A549 (cell line): ENCODE data around the gene C6. TPM values are rescaled to one million over a fixed set of nuclear protein-coding genes. Genes with fewer than 3 reads are reported as not detected.

Source experiments
- ATAC-seq, 2 experiments: fragments of 200-7000 bp in 1 of 2; fragments of >200 bp in 1 of 2; cut with Nextera tagmentation in 1 of 2; cut with Tn5 transposase in 1 of 2; 3 replicates each; pipeline versions ENCODE4 v1.8.0 to v1.9.1; 2018 to 2020; ENCODE audit warnings: mild to moderate bottlenecking in 1 of 2, moderate library complexity in 1 of 2
- CTCF ChIA-PET: fragments of 300-600 bp; sonication (Branson Sonifier 250); formaldehyde crosslinking; extraction: SDS; loops from one replicate; lab custom pipeline; 2021; ENCODE audit warnings: antibody characterized with exemption, inconsistent platforms; lab: Yijun Ruan, JAX
- POLR2A ChIA-PET: fragments of 350-600 bp; formaldehyde crosslinking; extraction: SDS; loops from one replicate; lab custom pipeline; 2021; ENCODE audit warnings: antibody characterized with exemption, inconsistent platforms; lab: Yijun Ruan, JAX
- DNase-seq, 2 experiments: peaks; one replicate each; pipeline versions ENCODE4 v3.0.0 to v3.0.0-alpha.2; 2011 to 2016; ENCODE audit warnings: low read depth in 1 of 2, low spot score in 1 of 2
- FAIRE-seq: peaks from 2 replicates; lab custom pipeline; 2011; peaks lifted over from hg19 to GRCh38; lab: Jason Lieb, UNC
- H3K27ac ChIP-seq, 2 experiments: fragments of >200 bp; sonication (Bioruptor Twin); formaldehyde crosslinking; 3 replicates each; pipeline ENCODE4 v1.5.1; 2016 to 2017
- H3K4me1 ChIP-seq: fragments of >200 bp; sonication (Bioruptor Twin); formaldehyde crosslinking; 3 replicates; pipeline ENCODE4 v1.6.1; 2016
- H3K4me2 ChIP-seq: fragments of >200 bp; sonication (Bioruptor Twin); formaldehyde crosslinking; 3 replicates; pipeline ENCODE4 v1.6.1; 2016
- H3K4me3 ChIP-seq: fragments of >200 bp; sonication (Bioruptor Twin); formaldehyde crosslinking; 3 replicates; pipeline ENCODE4 v1.5.1; 2016
- H3K9me3 ChIP-seq: fragments of >200 bp; sonication (Bioruptor Twin); formaldehyde crosslinking; 3 replicates; pipeline ENCODE4 v1.6.1; 2016
- CBX2 ChIP-seq: fragments of 200-600 bp; sonication (generic); IDR thresholded peaks from 2 replicates; pipeline ENCODE4 v1.6.1; 2016; ENCODE audit warnings: low read depth, mild to moderate bottlenecking, borderline replicate concordance
- CBX8 ChIP-seq: fragments of 200-600 bp; sonication (generic); IDR thresholded peaks from 2 replicates; pipeline ENCODE4 v1.6.1; 2016
- CEBPB ChIP-seq, 2 experiments: fragments of >200 bp in 1 of 2; sonication (Bioruptor Twin) in 1 of 2; formaldehyde crosslinking in 1 of 2; IDR thresholded peaks; 2 replicates each; pipeline ENCODE4 v1.6.1; 2012 to 2016
- CHD2 ChIP-seq: fragments of 150-350 bp; IDR thresholded peaks from 2 replicates; pipeline ENCODE4 v1.6.1; 2014; ENCODE audit warnings: low read length; ENCODE audit not compliant: partially characterized antibody
- CHD4 ChIP-seq: fragments of 200-600 bp; sonication (generic); IDR thresholded peaks from 2 replicates; pipeline ENCODE4 v1.6.1; 2016; ENCODE audit warnings: antibody characterized with exemption, mild to moderate bottlenecking, borderline replicate concordance
- ESRRA ChIP-seq: fragments of 150-350 bp; IDR thresholded peaks from 2 replicates; pipeline ENCODE4 v1.6.1; 2014; ENCODE audit warnings: mild to moderate bottlenecking, low read length, borderline replicate concordance
- FOXS1 ChIP-seq: fragments of 250-450 bp; sonication (Bioruptor Pico); IDR thresholded peaks from 2 replicates; pipeline ENCODE4 v1.5.0; 2020; ENCODE audit warnings: mild to moderate bottlenecking, moderate library complexity
- GATA3 ChIP-seq: IDR thresholded peaks from 2 replicates; pipeline ENCODE4 v1.6.1; 2012; ENCODE audit warnings: borderline replicate concordance
- HEYL ChIP-seq: fragments of 250-450 bp; sonication (Bioruptor Pico); IDR thresholded peaks from 2 replicates; pipeline ENCODE4 v1.8.0; 2021; ENCODE audit warnings: mild to moderate bottlenecking, moderate library complexity
- HOXB13 ChIP-seq: fragments of 250-450 bp; sonication (Bioruptor Pico); IDR thresholded peaks from 2 replicates; pipeline ENCODE4 v1.5.0; 2020; ENCODE audit warnings: low read depth, mild to moderate bottlenecking, moderate library complexity
- JUN ChIP-seq, 2 experiments: fragments of >200 bp; sonication (Bioruptor Twin); formaldehyde crosslinking; IDR thresholded peaks; 2 replicates in 1 of 2; 3 replicates in 1 of 2; pipeline ENCODE4 v1.6.1; 2016 to 2017
- MAZ ChIP-seq: fragments of 150-350 bp; IDR thresholded peaks from 2 replicates; pipeline ENCODE4 v1.6.1; 2014; ENCODE audit warnings: antibody characterized with exemption, low read depth, low read length, borderline replicate concordance
- MYC ChIP-seq: IDR thresholded peaks from 2 replicates; pipeline ENCODE4 v1.6.1; 2012; ENCODE audit warnings: mild to moderate bottlenecking, inconsistent platforms, low read length, improper control_type of control experiment, borderline replicate concordance
- NR3C1 ChIP-seq: fragments of >200 bp; sonication (Bioruptor Twin); formaldehyde crosslinking; IDR thresholded peaks from 3 replicates; pipeline ENCODE4 v1.6.1; 2017
- PHF8 ChIP-seq: fragments of 200-600 bp; sonication (generic); IDR thresholded peaks from 2 replicates; pipeline ENCODE4 v1.6.1; 2016; ENCODE audit warnings: low read depth, mild to moderate bottlenecking, antibody characterized with exemption, moderate library complexity, borderline replicate concordance
- RCOR1 ChIP-seq: fragments of 150-350 bp; IDR thresholded peaks from 2 replicates; pipeline ENCODE4 v1.6.1; 2014; ENCODE audit warnings: antibody characterized with exemption, low read length, low read depth
- RFX5 ChIP-seq: fragments of 450-650 bp; IDR thresholded peaks from 2 replicates; pipeline ENCODE4 v1.7.1; 2014; ENCODE audit warnings: antibody characterized with exemption, mild to moderate bottlenecking, moderate library complexity
- RNF2 ChIP-seq: fragments of 200-600 bp; sonication (generic); IDR thresholded peaks from 2 replicates; pipeline ENCODE4 v1.6.1; 2016; ENCODE audit warnings: low read depth, mild to moderate bottlenecking, antibody characterized with exemption, moderate library complexity, borderline replicate concordance
- SMC3 ChIP-seq: fragments of >200 bp; sonication (Bioruptor Twin); formaldehyde crosslinking; IDR thresholded peaks from 3 replicates; pipeline ENCODE4 v1.6.1; 2018; ENCODE audit warnings: inconsistent platforms
- SREBF2 ChIP-seq: fragments of 450-650 bp; IDR thresholded peaks from 2 replicates; pipeline ENCODE4 v1.6.1; 2014; ENCODE audit warnings: mild to moderate bottlenecking, moderate library complexity
- ZFP36 ChIP-seq: fragments of 450-650 bp; IDR thresholded peaks from 2 replicates; pipeline ENCODE4 v1.6.1; 2014; ENCODE audit warnings: borderline replicate concordance; ENCODE audit not compliant: partially characterized antibody
- ZNF302 ChIP-seq: fragments of 250-450 bp; sonication (Bioruptor Pico); IDR thresholded peaks from 2 replicates; pipeline ENCODE4 v1.9.0; 2021; ENCODE audit warnings: inconsistent platforms, mild to moderate bottlenecking, moderate library complexity
- WGBS: methylation state at CpG from one replicate; pipeline ENCODE4 v1.1.6; 2017; ENCODE audit errors: missing lambda C conversion rate; 5-methylcytosine and 5-hydroxymethylcytosine counted together
- polyA plus RNA-seq, 4 experiments: library from polyadenylated mRNA; depleted of rRNA in 3 of 4; stranded (reverse); fragments of >200 nt; fragmentation: RNase III in 1 of 4; extraction: RNeasy Plus Mini Kit Qiagen cat#74134 plus additional on column Dnase treatment in 1 of 4; gene quantifications; 2 replicates in 3 of 4; 3 replicates in 1 of 4; pipeline ENCODE4 v1.2.3, GENCODE V29; 2011 to 2017
- TF ChIP-seq, protein P1 (sequence below): IDR thresholded peaks from 2 replicates; pipeline ENCODE4 v1.6.1; 2012
- TF ChIP-seq, protein P2 (sequence below): fragments of 200-600 bp; sonication (generic); IDR thresholded peaks from 2 replicates; pipeline ENCODE4 v1.6.1; 2016; ENCODE audit warnings: antibody characterized with exemption, mild to moderate bottlenecking, moderate library complexity
- TF ChIP-seq, protein P3 (sequence below): fragments of 250-450 bp; sonication (Bioruptor Pico); IDR thresholded peaks from 2 replicates; pipeline ENCODE4 v1.5.0; 2021; ENCODE audit warnings: mild to moderate bottlenecking, moderate library complexity, borderline replicate concordance
- TF ChIP-seq, protein P4 (sequence below): IDR thresholded peaks from 2 replicates; pipeline ENCODE4 v1.6.1; 2012
- TF ChIP-seq, protein P5 (sequence below): fragments of >200 bp; sonication (Bioruptor Twin); formaldehyde crosslinking; IDR thresholded peaks from 2 replicates; pipeline ENCODE4 v1.6.1; 2016
- TF ChIP-seq, protein P6 (sequence below): fragments of 450-650 bp; IDR thresholded peaks from 2 replicates; pipeline ENCODE4 v1.6.1; 2014; ENCODE audit warnings: antibody characterized with exemption

C6 gene
- polyA plus RNA-seq, 2 of the 4 experiments (the other 2 are of a cell fraction), result not detected

DNA sequence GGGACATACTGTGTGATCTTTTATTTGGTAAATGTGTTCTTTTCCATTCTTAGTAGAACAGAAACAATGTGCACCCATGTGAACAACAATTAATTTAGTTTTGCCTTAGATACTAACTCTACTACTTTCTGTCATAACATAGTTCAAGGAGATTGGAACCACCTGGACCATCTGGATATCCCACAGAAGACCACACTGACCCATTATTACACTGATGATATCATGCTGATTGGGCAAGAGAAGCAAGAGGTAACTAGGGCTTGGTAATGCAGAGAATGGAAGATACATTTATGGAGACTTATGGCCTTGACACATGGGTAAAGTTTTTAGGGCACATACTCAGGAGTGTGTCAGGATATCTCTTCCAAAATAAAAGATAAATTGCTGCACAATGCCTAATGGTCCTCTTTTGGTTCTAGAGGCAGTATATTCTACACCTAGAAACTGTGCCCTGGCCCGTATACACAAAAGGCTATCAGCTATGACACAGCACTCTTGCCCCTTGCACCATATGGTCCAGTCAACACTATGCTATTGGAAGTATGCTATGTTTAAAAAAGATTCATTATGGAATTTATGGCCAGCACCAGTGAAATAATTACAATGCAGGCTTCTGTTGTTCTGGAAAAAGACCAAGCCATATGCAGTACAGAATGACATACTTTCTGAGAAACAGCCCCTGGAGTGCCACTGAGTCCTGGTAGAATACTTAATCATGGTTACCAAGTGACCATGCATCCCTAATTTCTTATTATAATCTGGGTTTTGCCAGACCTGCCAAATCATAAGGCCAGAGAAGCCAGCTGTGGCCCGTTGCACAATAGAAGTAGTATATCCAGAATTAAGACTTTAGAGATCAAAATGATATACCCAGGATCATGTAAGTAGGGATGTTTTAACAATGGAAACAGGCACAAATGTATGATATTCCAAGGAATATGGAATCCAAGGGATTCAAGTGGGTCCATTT lies 100.6 kb downstream of the C6 start:
- ChIA-PET POLR2A (no interaction called here), CTCF (no interaction called here)
- TF ChIP-seq FOXS1 (no peak), SREBF2 (no peak), CEBPB (IDR thresholded peaks at IDR 0.05) (no peak), RNF2 (no peak), CHD2 (no peak), NR3C1 (no peak), CBX8 (no peak), ZNF302 (CRISPR knock-in tag) (no peak), CHD4 (no peak), HOXB13 (no peak), GATA3 (no peak), RFX5 (no peak)
- TF ChIP-seq, protein P1, sequence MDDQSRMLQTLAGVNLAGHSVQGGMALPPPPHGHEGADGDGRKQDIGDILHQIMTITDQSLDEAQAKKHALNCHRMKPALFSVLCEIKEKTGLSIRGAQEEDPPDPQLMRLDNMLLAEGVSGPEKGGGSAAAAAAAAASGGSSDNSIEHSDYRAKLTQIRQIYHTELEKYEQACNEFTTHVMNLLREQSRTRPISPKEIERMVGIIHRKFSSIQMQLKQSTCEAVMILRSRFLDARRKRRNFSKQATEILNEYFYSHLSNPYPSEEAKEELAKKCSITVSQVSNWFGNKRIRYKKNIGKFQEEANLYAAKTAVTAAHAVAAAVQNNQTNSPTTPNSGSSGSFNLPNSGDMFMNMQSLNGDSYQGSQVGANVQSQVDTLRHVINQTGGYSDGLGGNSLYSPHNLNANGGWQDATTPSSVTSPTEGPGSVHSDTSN, result no peak
- TF ChIP-seq, protein P2, sequence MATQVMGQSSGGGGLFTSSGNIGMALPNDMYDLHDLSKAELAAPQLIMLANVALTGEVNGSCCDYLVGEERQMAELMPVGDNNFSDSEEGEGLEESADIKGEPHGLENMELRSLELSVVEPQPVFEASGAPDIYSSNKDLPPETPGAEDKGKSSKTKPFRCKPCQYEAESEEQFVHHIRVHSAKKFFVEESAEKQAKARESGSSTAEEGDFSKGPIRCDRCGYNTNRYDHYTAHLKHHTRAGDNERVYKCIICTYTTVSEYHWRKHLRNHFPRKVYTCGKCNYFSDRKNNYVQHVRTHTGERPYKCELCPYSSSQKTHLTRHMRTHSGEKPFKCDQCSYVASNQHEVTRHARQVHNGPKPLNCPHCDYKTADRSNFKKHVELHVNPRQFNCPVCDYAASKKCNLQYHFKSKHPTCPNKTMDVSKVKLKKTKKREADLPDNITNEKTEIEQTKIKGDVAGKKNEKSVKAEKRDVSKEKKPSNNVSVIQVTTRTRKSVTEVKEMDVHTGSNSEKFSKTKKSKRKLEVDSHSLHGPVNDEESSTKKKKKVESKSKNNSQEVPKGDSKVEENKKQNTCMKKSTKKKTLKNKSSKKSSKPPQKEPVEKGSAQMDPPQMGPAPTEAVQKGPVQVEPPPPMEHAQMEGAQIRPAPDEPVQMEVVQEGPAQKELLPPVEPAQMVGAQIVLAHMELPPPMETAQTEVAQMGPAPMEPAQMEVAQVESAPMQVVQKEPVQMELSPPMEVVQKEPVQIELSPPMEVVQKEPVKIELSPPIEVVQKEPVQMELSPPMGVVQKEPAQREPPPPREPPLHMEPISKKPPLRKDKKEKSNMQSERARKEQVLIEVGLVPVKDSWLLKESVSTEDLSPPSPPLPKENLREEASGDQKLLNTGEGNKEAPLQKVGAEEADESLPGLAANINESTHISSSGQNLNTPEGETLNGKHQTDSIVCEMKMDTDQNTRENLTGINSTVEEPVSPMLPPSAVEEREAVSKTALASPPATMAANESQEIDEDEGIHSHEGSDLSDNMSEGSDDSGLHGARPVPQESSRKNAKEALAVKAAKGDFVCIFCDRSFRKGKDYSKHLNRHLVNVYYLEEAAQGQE, result no peak
- TF ChIP-seq, protein P3, sequence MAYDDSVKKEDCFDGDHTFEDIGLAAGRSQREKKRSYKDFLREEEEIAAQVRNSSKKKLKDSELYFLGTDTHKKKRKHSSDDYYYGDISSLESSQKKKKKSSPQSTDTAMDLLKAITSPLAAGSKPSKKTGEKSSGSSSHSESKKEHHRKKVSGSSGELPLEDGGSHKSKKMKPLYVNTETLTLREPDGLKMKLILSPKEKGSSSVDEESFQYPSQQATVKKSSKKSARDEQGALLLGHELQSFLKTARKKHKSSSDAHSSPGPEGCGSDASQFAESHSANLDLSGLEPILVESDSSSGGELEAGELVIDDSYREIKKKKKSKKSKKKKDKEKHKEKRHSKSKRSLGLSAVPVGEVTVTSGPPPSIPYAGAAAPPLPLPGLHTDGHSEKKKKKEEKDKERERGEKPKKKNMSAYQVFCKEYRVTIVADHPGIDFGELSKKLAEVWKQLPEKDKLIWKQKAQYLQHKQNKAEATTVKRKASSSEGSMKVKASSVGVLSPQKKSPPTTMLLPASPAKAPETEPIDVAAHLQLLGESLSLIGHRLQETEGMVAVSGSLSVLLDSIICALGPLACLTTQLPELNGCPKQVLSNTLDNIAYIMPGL, result no peak
- TF ChIP-seq, protein P4, sequence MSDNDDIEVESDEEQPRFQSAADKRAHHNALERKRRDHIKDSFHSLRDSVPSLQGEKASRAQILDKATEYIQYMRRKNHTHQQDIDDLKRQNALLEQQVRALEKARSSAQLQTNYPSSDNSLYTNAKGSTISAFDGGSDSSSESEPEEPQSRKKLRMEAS, result no peak
- Histone ChIP-seq H3K9me3 (no peaks in the 10 kb centered on the region), H3K27ac (no peak overlapping the region), H3K4me2 (no peak overlapping the region), H3K4me3 (no peak overlapping the region), H3K4me1 (no peaks in the 10 kb centered on the region)
- ATAC-seq, result no peak
- no peak for FAIRE-seq
- 34% methylated on average over 2 of the region's 2 CpGs for whole genome bisulfite sequencing
- DNase-seq, result no peak

DNA sequence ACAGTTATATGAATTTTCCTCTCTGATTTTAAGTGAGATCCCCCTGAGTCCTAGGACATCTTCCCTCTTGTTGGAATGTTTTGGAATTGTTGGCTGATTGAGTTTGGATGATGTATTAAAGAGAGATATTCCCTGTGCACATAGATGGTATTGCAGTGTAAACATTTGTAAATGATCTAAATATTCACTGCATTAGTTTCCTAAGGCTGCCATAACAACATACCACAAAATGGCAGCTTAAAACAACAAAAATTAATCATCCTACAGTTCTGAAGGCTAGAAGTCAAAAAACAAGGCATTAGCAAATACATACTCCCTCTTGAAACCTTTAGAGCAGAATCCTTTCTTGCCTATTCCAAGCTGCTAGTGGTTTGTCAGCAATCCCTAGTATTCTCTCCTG lies 104.1 kb downstream of the C6 start:
- H3K4me1 ChIP-seq, result no peaks in the 10 kb centered on the region
- TF ChIP-seq JUN (IDR thresholded peaks at IDR 0.05) (no peak), FOXS1 (no peak), SMC3 (no peak), RCOR1 (no peak), ZFP36 (no peak), CBX2 (no peak), CBX8 (no peak), HEYL (CRISPR knock-in tag) (no peak), MYC (no peak), MAZ (no peak), PHF8 (no peak), ESRRA (no peak)
- TF ChIP-seq, protein P5, sequence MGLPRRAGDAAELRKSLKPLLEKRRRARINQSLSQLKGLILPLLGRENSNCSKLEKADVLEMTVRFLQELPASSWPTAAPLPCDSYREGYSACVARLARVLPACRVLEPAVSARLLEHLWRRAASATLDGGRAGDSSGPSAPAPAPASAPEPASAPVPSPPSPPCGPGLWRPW, result no peak
- TF ChIP-seq, protein P6, sequence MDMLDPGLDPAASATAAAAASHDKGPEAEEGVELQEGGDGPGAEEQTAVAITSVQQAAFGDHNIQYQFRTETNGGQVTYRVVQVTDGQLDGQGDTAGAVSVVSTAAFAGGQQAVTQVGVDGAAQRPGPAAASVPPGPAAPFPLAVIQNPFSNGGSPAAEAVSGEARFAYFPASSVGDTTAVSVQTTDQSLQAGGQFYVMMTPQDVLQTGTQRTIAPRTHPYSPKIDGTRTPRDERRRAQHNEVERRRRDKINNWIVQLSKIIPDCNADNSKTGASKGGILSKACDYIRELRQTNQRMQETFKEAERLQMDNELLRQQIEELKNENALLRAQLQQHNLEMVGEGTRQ, result no peak

More for the DNA sequence above, 104.1 kb downstream of the C6 start:
- no peak overlapping the region for H3K4me2 ChIP-seq
- DNase-seq, result no peak
- H3K27ac ChIP-seq, result no peak overlapping the region
- POLR2A ChIA-PET, result no interaction called here
- H3K9me3 ChIP-seq, result no peaks in the 10 kb centered on the region
- no peak overlapping the region for H3K4me3 ChIP-seq
- CTCF ChIA-PET, result no interaction called here
- no peak for ATAC-seq
- no peak for FAIRE-seq
